ENCODE results near the gene SPRYD4.

The SPRYD4 gene

GRCh38 chr12:56474389-56474788, 6.0 kb downstream of the SPRYD4 start:
- no peak for FAIRE-seq
- TF ChIP-seq POLR2AphosphoS5 (IDR thresholded peaks at IDR 0.05; ENCODE audit: low read depth, low read length), result no peak
- TF ChIP-seq SPI1 (IDR thresholded peaks at IDR 0.05; ENCODE audit: low read depth, low read length), result no peak
- TF ChIP-seq POLR2A (IDR thresholded peaks at IDR 0.05; ENCODE audit: low read depth, low read length), result no peak
- no peak for TF ChIP-seq POU2F2 (IDR thresholded peaks at IDR 0.05; ENCODE audit: low read depth, low read length)
- no peak for TF ChIP-seq TAF1 (IDR thresholded peaks at IDR 0.05; ENCODE audit: low read depth, low read length)
- no peak for DNase-seq (ENCODE audit: insufficient read length, low spot score)

DNA sequence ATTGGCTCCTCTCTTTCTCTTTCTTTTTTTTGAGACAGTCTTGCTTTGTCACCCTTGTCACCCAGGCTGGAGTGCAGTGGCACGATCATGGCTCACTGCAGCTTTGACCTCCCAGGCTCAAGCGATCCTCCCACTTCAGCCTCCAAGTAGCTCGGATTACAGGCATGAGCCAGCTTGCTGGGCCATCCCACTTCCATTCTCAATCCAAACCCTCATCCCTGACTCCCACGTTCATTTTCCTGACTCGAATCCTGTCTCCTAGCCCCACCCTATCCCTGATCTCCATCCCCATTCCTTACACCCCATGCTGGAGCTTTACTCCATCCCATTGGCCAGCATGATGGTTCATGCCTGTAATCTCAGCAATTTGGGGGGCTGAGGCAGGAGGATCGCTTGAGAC, 7.8 kb downstream of the SPRYD4 start:
- no peak for FAIRE-seq

DNA sequence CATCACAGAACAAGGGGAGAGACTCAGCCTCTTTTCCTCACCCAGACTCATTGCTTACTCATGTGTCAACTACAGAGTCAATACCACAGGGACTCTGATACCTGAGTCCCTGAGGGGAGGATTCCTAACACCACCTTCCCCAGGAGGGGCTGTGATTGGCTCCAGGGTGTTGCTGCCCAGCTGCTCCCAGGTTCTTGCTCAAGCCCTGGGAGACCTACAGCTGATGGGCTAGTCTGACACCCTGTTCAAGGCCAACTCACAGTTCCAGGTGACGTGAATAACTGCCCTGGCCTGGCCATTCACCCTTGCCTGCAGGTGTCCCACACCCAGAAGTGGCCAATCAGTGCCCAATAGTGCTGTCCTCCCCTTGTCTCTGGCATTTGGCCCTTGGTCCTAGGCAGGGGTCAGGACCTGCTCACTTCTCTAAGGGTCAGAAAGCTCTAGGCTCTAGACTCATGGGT, 8.6 kb downstream of the SPRYD4 start:
- no peak for DNase-seq (ENCODE audit: insufficient read length, low spot score)
- no peak for FAIRE-seq
- TF ChIP-seq SPI1 (IDR thresholded peaks at IDR 0.05; ENCODE audit: low read depth, low read length) (no peak), POU2F2 (IDR thresholded peaks at IDR 0.05; ENCODE audit: low read depth, low read length) (no peak), POLR2AphosphoS5 (IDR thresholded peaks at IDR 0.05; ENCODE audit: low read depth, low read length) (no peak), PAX5 (IDR thresholded peaks at IDR 0.05; ENCODE audit: insufficient read depth, low read length, severe bottlenecking) (no peak), TAF1 (IDR thresholded peaks at IDR 0.05; ENCODE audit: low read depth, low read length) (no peak), POLR2A (IDR thresholded peaks at IDR 0.05; ENCODE audit: low read depth, low read length) (no peak)

More for the DNA sequence above, 7.8 kb downstream of the SPRYD4 start:
- no peak for TF ChIP-seq POU2F2 (IDR thresholded peaks at IDR 0.05; ENCODE audit: low read depth, low read length)
- no peak for TF ChIP-seq POLR2AphosphoS5 (IDR thresholded peaks at IDR 0.05; ENCODE audit: low read depth, low read length)
- TF ChIP-seq SPI1 (IDR thresholded peaks at IDR 0.05; ENCODE audit: low read depth, low read length), result no peak
- no peak for TF ChIP-seq TAF1 (IDR thresholded peaks at IDR 0.05; ENCODE audit: low read depth, low read length)
- no peak for DNase-seq (ENCODE audit: insufficient read length, low spot score)

GRCh38 chr12:56477521-56478225, 9.3 kb downstream of the SPRYD4 start:
- peak; percentile 5 for FAIRE-seq
- DNase-seq (ENCODE audit: insufficient read length, low spot score), result no peak
- TF ChIP-seq POLR2AphosphoS5 (IDR thresholded peaks at IDR 0.05; ENCODE audit: low read depth, low read length), result no peak
- no peak for TF ChIP-seq SPI1 (IDR thresholded peaks at IDR 0.05; ENCODE audit: low read depth, low read length)
- no peak for TF ChIP-seq POU2F2 (IDR thresholded peaks at IDR 0.05; ENCODE audit: low read depth, low read length)
- no peak for TF ChIP-seq TAF1 (IDR thresholded peaks at IDR 0.05; ENCODE audit: low read depth, low read length)
- TF ChIP-seq POLR2A (IDR thresholded peaks at IDR 0.05; ENCODE audit: low read depth, low read length), result 0 out of 2 replicates have a peak, but pooled peaks have one; percentile 40
- no peak for TF ChIP-seq PAX5 (IDR thresholded peaks at IDR 0.05; ENCODE audit: insufficient read depth, low read length, severe bottlenecking)

GRCh38 chr12:56479625-56480024, 11.2 kb downstream of the SPRYD4 start:
- no peak for TF ChIP-seq TAF1 (IDR thresholded peaks at IDR 0.05; ENCODE audit: low read depth, low read length)
- no peak for FAIRE-seq
- no peak for DNase-seq (ENCODE audit: insufficient read length, low spot score)

- no peak for TF ChIP-seq POU2F2 (IDR thresholded peaks at IDR 0.05; ENCODE audit: low read depth, low read length)
- TF ChIP-seq SPI1 (IDR thresholded peaks at IDR 0.05; ENCODE audit: low read depth, low read length), result no peak
- TF ChIP-seq POLR2A (IDR thresholded peaks at IDR 0.05; ENCODE audit: low read depth, low read length), result no peak
- no peak for TF ChIP-seq TAF1 (IDR thresholded peaks at IDR 0.05; ENCODE audit: low read depth, low read length)
- no peak for TF ChIP-seq PAX5 (IDR thresholded peaks at IDR 0.05; ENCODE audit: insufficient read depth, low read length, severe bottlenecking)
- TF ChIP-seq POLR2AphosphoS5 (IDR thresholded peaks at IDR 0.05; ENCODE audit: low read depth, low read length), result no peak
- no peak for FAIRE-seq
- no peak for DNase-seq (ENCODE audit: insufficient read length, low spot score)
These were observed 16.2 kb downstream of the SPRYD4 start for GRCh38 chr12:56484566-56484965.

- FAIRE-seq (no peak), DNase-seq (ENCODE audit: insufficient read length, low spot score) (no peak)
- TF ChIP-seq POLR2AphosphoS5 (IDR thresholded peaks at IDR 0.05; ENCODE audit: low read depth, low read length), result no peak
- TF ChIP-seq PAX5 (IDR thresholded peaks at IDR 0.05; ENCODE audit: insufficient read depth, low read length, severe bottlenecking), result no peak
- no peak for TF ChIP-seq SPI1 (IDR thresholded peaks at IDR 0.05; ENCODE audit: low read depth, low read length)
- TF ChIP-seq POLR2A (IDR thresholded peaks at IDR 0.05; ENCODE audit: low read depth, low read length), result no peak
- TF ChIP-seq POU2F2 (IDR thresholded peaks at IDR 0.05; ENCODE audit: low read depth, low read length), result no peak
- no peak for TF ChIP-seq TAF1 (IDR thresholded peaks at IDR 0.05; ENCODE audit: low read depth, low read length)
These were observed 18.3 kb downstream of the SPRYD4 start for GRCh38 chr12:56486694-56487093.

GRCh38 chr12:56487448-56488040, 19.2 kb downstream of the SPRYD4 start:
- FAIRE-seq (no peak), DNase-seq (ENCODE audit: insufficient read length, low spot score) (peak; percentile 35)
- TF ChIP-seq SPI1 (IDR thresholded peaks at IDR 0.05; ENCODE audit: low read depth, low read length) (no peak), POLR2AphosphoS5 (IDR thresholded peaks at IDR 0.05; ENCODE audit: low read depth, low read length) (no peak), POU2F2 (IDR thresholded peaks at IDR 0.05; ENCODE audit: low read depth, low read length) (0 out of 2 replicates have a peak, but pooled peaks have one; percentile 25)

GRCh38 chr12:56488041-56488955, 19.9 kb downstream of the SPRYD4 start, which contains the start of gene GLS2:
TSS of gene GLS2 (minus strand) at chr12:56488161. CDS start at chr12:56488118, 43 bp downstream.
- no peak for TF ChIP-seq TAF1 (IDR thresholded peaks at IDR 0.05; ENCODE audit: low read depth, low read length)
- no peak for TF ChIP-seq POU2F2 (IDR thresholded peaks at IDR 0.05; ENCODE audit: low read depth, low read length)
- no peak for TF ChIP-seq PAX5 (IDR thresholded peaks at IDR 0.05; ENCODE audit: insufficient read depth, low read length, severe bottlenecking)
- no peak for TF ChIP-seq POLR2A (IDR thresholded peaks at IDR 0.05; ENCODE audit: low read depth, low read length)
- no peak for TF ChIP-seq POLR2AphosphoS5 (IDR thresholded peaks at IDR 0.05; ENCODE audit: low read depth, low read length)
- no peak for TF ChIP-seq SPI1 (IDR thresholded peaks at IDR 0.05; ENCODE audit: low read depth, low read length)
- DNase-seq (ENCODE audit: insufficient read length, low spot score) (peak; percentile 88), FAIRE-seq (peak; percentile 93)
